Measurements from ENCODE around the gene COMMD6.

DNA sequence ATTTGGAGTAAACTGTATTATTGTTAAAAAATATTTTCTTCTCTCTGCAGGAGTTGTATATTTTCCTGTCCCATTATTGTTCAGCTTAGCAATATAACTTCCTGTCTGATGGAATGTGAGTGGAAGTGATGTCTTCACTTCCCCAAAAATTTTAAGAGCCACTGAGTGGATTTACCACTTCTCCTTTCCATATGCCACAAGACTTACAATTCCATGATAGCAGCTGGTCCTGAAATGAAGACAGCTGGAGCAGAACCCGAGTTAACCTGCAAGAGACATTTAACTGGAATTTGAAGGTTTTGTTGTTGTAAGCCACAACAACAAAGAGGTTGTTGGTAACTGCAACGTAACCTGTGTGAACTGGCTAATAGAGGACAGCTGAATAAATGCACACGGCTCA lies 32.3 kb downstream of the COMMD6 start:
- TF ChIP-seq CTCF (conservative IDR thresholded peaks at IDR 0.05): no peak
- TF ChIP-seq ZFX (IDR thresholded peaks at IDR 0.05): no peak

All from C4-2B (cell line).